Gastroesophageal sphincter (tissue), 4 donors: ENCODE measurements around the gene ZW10. TPM values are rescaled to one million over a fixed set of nuclear protein-coding genes. Genes with fewer than 3 reads are reported as not detected.

Experiments used
- ATAC-seq: fragments of 150-250 bp; one replicate; pipeline ENCODE4 v1.9.1; 2016; ENCODE audit warnings: mild to moderate bottlenecking, moderate library complexity
- H3K27ac ChIP-seq, 4 donors: fragments of 200-600 bp; sonication (generic) in 3 of 4; 1 replicate in 3 of 4; 2 replicates in 1 of 4; pipeline ENCODE4 v1.5.1; 2016 to 2019
- H3K27me3 ChIP-seq: fragments of 200-600 bp; sonication (generic); one replicate; pipeline ENCODE4 v1.5.1; 2019
- H3K36me3 ChIP-seq, 2 donors: fragments of 200-600 bp; sonication (generic); one replicate each; pipeline ENCODE4 v1.5.1; 2019; ENCODE audit warnings: control low read depth in 1 of 2
- H3K4me1 ChIP-seq, 3 donors: fragments of 200-600 bp; sonication (generic); 1 replicate in 2 of 3; 2 replicates in 1 of 3; pipeline ENCODE4 v1.5.1; 2016 to 2019; ENCODE audit warnings: control low read depth in 2 of 3
- H3K4me3 ChIP-seq, 2 donors: fragments of 200-600 bp; sonication (generic); one replicate each; pipeline ENCODE4 v1.5.1; 2019; ENCODE audit warnings: mild to moderate bottlenecking in 1 of 2, moderate library complexity in 1 of 2
- H3K9me3 ChIP-seq, 3 donors: fragments of 200-600 bp; sonication (generic); one replicate each; pipeline ENCODE4 v1.5.1; 2017 to 2019; ENCODE audit warnings: control low read depth in 2 of 3
- CTCF ChIP-seq, 4 experiments: fragments of 200-600 bp in 2 of 4; fragments of 450-650 bp in 2 of 4; sonication (generic) in 1 of 4; IDR thresholded peaks; one replicate each; pipeline ENCODE4 v1.5.1; 2017 to 2019; ENCODE audit warnings: antibody characterized with exemption in 4 of 4, mild to moderate bottlenecking in 2 of 4, moderate library complexity in 2 of 4
- EP300 ChIP-seq: sonication (generic); formaldehyde crosslinking; IDR thresholded peaks from one replicate; pipeline ENCODE4 v1.6.1; 2017; ENCODE audit warnings: antibody characterized with exemption, mild to moderate bottlenecking
- POLR2A ChIP-seq, 2 donors: fragments of 450-650 bp; IDR thresholded peaks; one replicate each; pipeline ENCODE4 v1.6.1; 2017; ENCODE audit warnings: antibody characterized with exemption in 2 of 2, mild to moderate bottlenecking in 2 of 2, moderate library complexity in 1 of 2
- POLR2AphosphoS5 ChIP-seq: sonication (generic); formaldehyde crosslinking; IDR thresholded peaks from one replicate; pipeline ENCODE4 v1.6.1; 2017; ENCODE audit warnings: antibody characterized with exemption
- WGBS, 2 donors: methylation state at CpG; one replicate each; pipeline ENCODE4 v1.1.5; 2018; ENCODE audit warnings: low coverage in 1 of 2; 5-methylcytosine and 5-hydroxymethylcytosine counted together
- total RNA-seq, 4 donors: library from RNA; depleted of rRNA; stranded (reverse); fragments of >200 nt; gene quantifications; one replicate each; pipeline ENCODE4 v1.1.0, GENCODE V29; 2016

The ZW10 gene
- total RNA-seq, 4 donors from 2014 or later, result 9.8 to 15.8 (median 13.0) TPM

- Histone ChIP-seq H3K9me3 (no peaks in the 10 kb centered on the region), H3K4me1 (peaks cover 0 to 9% (median 0%) of the 10 kb centered on the region in 3 donors), H3K27me3 (no peaks in the 10 kb centered on the region), H3K36me3 (peaks cover 0 to 40% of the 10 kb centered on the region in 2 donors), H3K27ac (no peak overlapping the region), H3K4me3 (no peak overlapping the region)
- no peak for ATAC-seq
- TF ChIP-seq POLR2AphosphoS5 (no peak), CTCF (IDR thresholded peaks at IDR 0.05) (peak in 3 of 4 experiments; percentile 34 to 68 (median 37)), EP300 (no peak), POLR2A (IDR thresholded peaks at IDR 0.05) (no peak)
- 10 to 33% methylated on average over 3 to 4 of the region's 4 CpGs for WGBS, 2 donors
Observed at GRCh38 chr11:113730887-113731726, 42.4 kb downstream of the ZW10 start.

DNA sequence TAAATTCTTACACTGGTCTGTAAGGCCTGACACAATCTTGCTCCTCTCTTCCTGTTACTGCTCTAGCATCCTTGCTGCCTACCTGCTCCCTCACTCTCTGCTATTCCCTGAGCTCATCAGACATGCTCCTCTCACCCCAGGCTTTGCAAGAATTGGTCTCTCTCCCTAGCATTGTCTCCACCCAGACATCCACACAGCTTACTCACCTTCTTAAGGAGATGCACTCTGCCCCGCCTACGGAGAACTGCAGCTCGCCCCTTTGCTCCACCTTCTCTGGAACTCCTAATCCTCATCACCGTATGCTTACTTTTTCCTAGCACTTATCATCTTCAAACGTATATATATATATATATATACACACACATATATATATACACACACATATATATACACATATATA lies 44.0 kb downstream of the ZW10 start:
- H3K36me3 ChIP-seq, result peaks cover 0 to 23% of the 10 kb centered on the region in 2 donors
- no peaks in the 10 kb centered on the region for H3K27me3 ChIP-seq
- no peaks in the 10 kb centered on the region for H3K9me3 ChIP-seq
- peaks cover 0 to 15% (median 0%) of the 10 kb centered on the region in 3 donors for H3K4me1 ChIP-seq
- H3K4me3 ChIP-seq, result no peak overlapping the region
- ATAC-seq, result no peak
- TF ChIP-seq POLR2A (IDR thresholded peaks at IDR 0.05) (no peak), POLR2AphosphoS5 (no peak), CTCF (IDR thresholded peaks at IDR 0.05) (no peak), EP300 (no peak)
- WGBS, 2 donors, result 59 to 71% methylated on average over 3 to 5 of the region's 5 CpGs
- H3K27ac ChIP-seq, result no peak overlapping the region

- no peak for TF ChIP-seq POLR2A (IDR thresholded peaks at IDR 0.05)
- no peak for TF ChIP-seq EP300
- no peak for TF ChIP-seq POLR2AphosphoS5
- TF ChIP-seq CTCF (IDR thresholded peaks at IDR 0.05), result no peak
- H3K4me1 ChIP-seq, result peaks cover 0 to 21% (median 0%) of the 10 kb centered on the region in 3 donors
- peaks cover 0 to 17% of the 10 kb centered on the region in 2 donors for H3K36me3 ChIP-seq
- ATAC-seq, result no peak
- H3K9me3 ChIP-seq, result no peaks in the 10 kb centered on the region
- H3K27ac ChIP-seq, result no peak overlapping the region
- WGBS, 2 donors, result 81 to 91% methylated on average over 3 of the region's 3 CpGs
- no peaks in the 10 kb centered on the region for H3K27me3 ChIP-seq
- H3K4me3 ChIP-seq, result no peak overlapping the region
Observed at GRCh38 chr11:113728814-113729213, 44.7 kb downstream of the ZW10 start.

DNA sequence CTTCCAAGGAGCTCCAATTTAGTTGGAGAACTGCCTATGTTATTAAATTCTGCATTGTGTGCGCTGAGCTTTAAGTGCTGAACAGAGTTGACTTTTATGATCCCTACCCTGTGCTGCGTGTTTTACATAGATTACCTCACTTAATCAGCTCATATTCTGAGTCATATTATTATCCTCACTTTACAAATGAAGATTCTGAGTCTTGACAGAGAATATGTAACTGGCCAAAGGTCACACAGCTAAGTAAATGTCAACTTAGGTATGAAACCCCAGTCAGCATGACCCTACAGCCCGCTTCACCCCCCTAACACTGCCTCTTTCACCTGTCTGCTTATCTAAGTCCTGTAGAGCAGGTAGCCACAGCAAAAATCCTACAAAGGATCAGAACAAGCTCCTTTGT lies 47.6 kb downstream of the ZW10 start:
- no peaks in the 10 kb centered on the region for H3K36me3 ChIP-seq
- H3K4me3 ChIP-seq, result no peak overlapping the region
- TF ChIP-seq CTCF (IDR thresholded peaks at IDR 0.05) (no peak), POLR2AphosphoS5 (no peak), POLR2A (IDR thresholded peaks at IDR 0.05) (no peak), EP300 (no peak)
- peaks cover 0 to 16% (median 0%) of the 10 kb centered on the region in 3 donors for H3K4me1 ChIP-seq
- H3K9me3 ChIP-seq, result no peaks in the 10 kb centered on the region
- H3K27ac ChIP-seq, result no peak overlapping the region
- ATAC-seq, result no peak
- H3K27me3 ChIP-seq, result no peaks in the 10 kb centered on the region
- WGBS, 2 donors, result 94 to 100% methylated on average over 3 of the region's 3 CpGs

- WGBS, 2 donors, result 91 to 95% methylated on average over 3 to 5 of the region's 5 CpGs
- Histone ChIP-seq H3K36me3 (peaks cover 0 to under 1% of the 10 kb centered on the region in 2 donors), H3K9me3 (no peaks in the 10 kb centered on the region), H3K27me3 (no peaks in the 10 kb centered on the region), H3K4me3 (no peak overlapping the region), H3K27ac (no peak overlapping the region), H3K4me1 (peaks cover 0 to 13% (median 0%) of the 10 kb centered on the region in 3 donors)
- ATAC-seq, result no peak
- TF ChIP-seq POLR2A (IDR thresholded peaks at IDR 0.05) (no peak), POLR2AphosphoS5 (no peak), CTCF (IDR thresholded peaks at IDR 0.05) (no peak), EP300 (no peak)
Observed at GRCh38 chr11:113725407-113725806, 48.1 kb downstream of the ZW10 start.
